B cell (primary cell): Measurements from ENCODE around the gene PRX. TPM values are rescaled to one million over a fixed set of nuclear protein-coding genes. Genes with fewer than 3 reads are reported as not detected.

Experiments used
- ATAC-seq: fragments of 200-7000 bp; cut with Tn5 transposase; one replicate; pipeline ENCODE4 v1.10.0; 2021; ENCODE audit warnings: low read depth, mild to moderate bottlenecking, moderate number of reproducible peaks, moderate library complexity
- CTCF ChIA-PET: fragments of 350-600 bp; sonication (Branson Sonifier 250); formaldehyde crosslinking; loops from one replicate; lab custom pipeline; 2021; ENCODE audit warnings: antibody characterized with exemption, inconsistent platforms; lab: Charles Lee
- POLR2A ChIA-PET: fragments of 350-600 bp; sonication (Branson Sonifier 250); formaldehyde crosslinking; loops from one replicate; lab custom pipeline; 2021; ENCODE audit warnings: antibody characterized with exemption; lab: Charles Lee
- DNase-seq: peaks from one replicate; pipeline ENCODE4 v3.0.0; 2013
- H2AFZ ChIP-seq: 2 replicates; pipeline ENCODE4 v1.6.1; 2012; ENCODE audit warnings: mild to moderate bottlenecking, low read depth, low read length; ENCODE audit not compliant: insufficient read depth, poor library complexity, severe bottlenecking
- H3K27ac ChIP-seq, 2 donors: 1 replicate in 1 of 2; 2 replicates in 1 of 2; pipeline ENCODE4 v1.5.1; 2012 to 2013; ENCODE audit warnings: low read length in 2 of 2, mild to moderate bottlenecking in 2 of 2, moderate library complexity in 1 of 2
- H3K27me3 ChIP-seq, 4 experiments: fragments of 200-600 bp in 1 of 4; sonication (generic) in 1 of 4; replicated peaks in 1 of 4; 1 replicate in 2 of 4; 2 replicates in 2 of 4; pipeline versions ENCODE4 v1.6.1 to v1.7.0; 2013 to 2016; ENCODE audit warnings: low read length in 3 of 4, mild to moderate bottlenecking in 2 of 4, mixed read lengths in 1 of 4, moderate library complexity in 1 of 4; ENCODE audit not compliant: insufficient read depth in 4 of 4, control insufficient read depth in 3 of 4; ENCODE audit errors: control extremely low read depth in 1 of 4
- H3K36me3 ChIP-seq, 2 experiments: replicated peaks in 1 of 2; 1 replicate in 1 of 2; 2 replicates in 1 of 2; pipeline versions ENCODE4 v1.6.1 to v1.7.1; 2013; ENCODE audit warnings: low read length in 1 of 2; ENCODE audit not compliant: insufficient read depth in 2 of 2, control insufficient read depth in 1 of 2; ENCODE audit errors: control extremely low read depth in 1 of 2, extremely low read depth in 1 of 2
- H3K4me1 ChIP-seq, 2 donors: fragments of 200-600 bp in 1 of 2; sonication (generic) in 1 of 2; 1 replicate in 1 of 2; 2 replicates in 1 of 2; pipeline versions ENCODE4 v1.5.1 to v1.6.1; 2013 to 2017; ENCODE audit warnings: low read length in 2 of 2; ENCODE audit not compliant: control insufficient read depth in 2 of 2, insufficient read depth in 2 of 2
- H3K4me2 ChIP-seq: replicated peaks from 2 replicates; pipeline ENCODE3; 2012; ENCODE audit warnings: mild to moderate bottlenecking, low read depth, low read length; ENCODE audit not compliant: poor library complexity, severe bottlenecking
- H3K4me3 ChIP-seq, 5 experiments: fragments of 200-600 bp in 1 of 5; sonication (generic) in 1 of 5; 1 replicate in 3 of 5; 2 replicates in 2 of 5; pipeline versions ENCODE4 v1.5.1 to v1.7.0; 2011 to 2016; ENCODE audit warnings: low read length in 4 of 5, mild to moderate bottlenecking in 4 of 5, low read depth in 2 of 5, control low read depth in 1 of 5, moderate library complexity in 1 of 5; ENCODE audit not compliant: insufficient read depth in 1 of 5; ENCODE audit errors: control extremely low read depth in 1 of 5, extremely low read depth in 1 of 5
- H3K79me2 ChIP-seq: fragments of 200-600 bp; sonication (generic); one replicate; pipeline ENCODE4 v1.6.0; 2016; ENCODE audit warnings: low read length; ENCODE audit not compliant: control insufficient read depth, insufficient read depth
- H3K9ac ChIP-seq: fragments of 200-600 bp; sonication (generic); 2 replicates; pipeline ENCODE4 v1.6.1; 2017; ENCODE audit warnings: mild to moderate bottlenecking, low read length, moderate library complexity
- H3K9me3 ChIP-seq, 3 donors: one replicate each; pipeline versions ENCODE4 v1.6.1 to v1.7.1; 2013; ENCODE audit warnings: low read length in 2 of 3; ENCODE audit not compliant: control insufficient read depth in 2 of 3, insufficient read depth in 1 of 3; ENCODE audit errors: control extremely low read depth in 1 of 3
- H4K20me1 ChIP-seq: 2 replicates; pipeline ENCODE4 v1.6.0; 2012; ENCODE audit warnings: mild to moderate bottlenecking, low read length; ENCODE audit not compliant: insufficient read depth, control insufficient read depth, poor library complexity, severe bottlenecking
- H3K27ac Mint-ChIP-seq: one replicate; pipeline ENCODE4 v1.8.0; 2021; ENCODE audit warnings: mixed read lengths
- H3K27me3 Mint-ChIP-seq: one replicate; pipeline ENCODE4 v1.8.0; 2021; ENCODE audit warnings: mixed read lengths
- H3K4me1 Mint-ChIP-seq: one replicate; pipeline ENCODE4 v1.8.0; 2021; ENCODE audit warnings: mixed read lengths
- H3K4me3 Mint-ChIP-seq: one replicate; pipeline ENCODE4 v1.8.0; 2021; ENCODE audit warnings: mixed read lengths
- H3K9me3 Mint-ChIP-seq: one replicate; pipeline ENCODE4 v1.8.0; 2022; ENCODE audit warnings: mixed read lengths; ENCODE audit not compliant: insufficient read depth
- CTCF ChIP-seq: fragments of 200-600 bp; IDR thresholded peaks from one replicate; pipeline ENCODE4 v1.8.0; 2022; ENCODE audit warnings: antibody characterized with exemption, mild to moderate bottlenecking
- EZH2 ChIP-seq: IDR thresholded peaks from 2 replicates; pipeline ENCODE4 v1.6.1; 2012; ENCODE audit warnings: borderline replicate concordance, low read depth, mild to moderate bottlenecking, moderate library complexity, low read length; ENCODE audit not compliant: insufficient read depth, poor library complexity, severe bottlenecking
- WGBS: methylation state at CpG from one replicate; pipeline ENCODE4 v1.1.5; 2013; ENCODE audit warnings: missing lambda C conversion rate; ENCODE audit not compliant: insufficient coverage; 5-methylcytosine and 5-hydroxymethylcytosine counted together
- intact Hi-C: fragments of 100-400 bp; cut with micrococcal nuclease; formaldehyde crosslinking; loops from one replicate; pipeline ENCODE4 v1.10.0; 2022
- polyA plus RNA-seq: library from polyadenylated mRNA; depleted of rRNA; stranded (reverse); fragments of >200 nt; gene quantifications from 2 replicates; pipeline ENCODE4 v1.2.3, GENCODE V29; 2012
- total RNA-seq, 2 donors: library from RNA; stranded (reverse); fragments of 120-200 nt in 1 of 2; gene quantifications; 1 replicate in 1 of 2; 2 replicates in 1 of 2; pipeline versions ENCODE4 v1.2.3 to v1.2.4, GENCODE V29; 2013 to 2022

Gene PRX
- total and polyA plus RNA-seq, 2 donors (not counting 1 experiment from before 2014, with no cell fraction given), result 1.1 to 2.5 TPM

GRCh38 chr19:40369797-40370196 is 43.4 kb downstream of the PRX start:
- Mint-ChIP-seq H3K27me3 (no peaks in the 10 kb centered on the region), H3K9me3 (no peaks in the 10 kb centered on the region), H3K4me1 (peaks cover 7% of the 10 kb centered on the region), H3K4me3 (no peak overlapping the region), H3K27ac (no peak overlapping the region)
- 90% methylated on average over 11 of the region's 12 CpGs for WGBS
- POLR2A ChIA-PET, result no interaction called here
- H3K4me3 ChIP-seq, result no peak overlapping the region
- no peak for DNase-seq
- CTCF ChIA-PET, result no interaction called here
- H4K20me1 ChIP-seq, result no peaks in the 10 kb centered on the region
- H3K36me3 ChIP-seq, result peaks cover 0 to 33% of the 10 kb centered on the region in 2 experiments
- peaks cover 0 to 4% (median 0%) of the 10 kb centered on the region in 3 donors for H3K9me3 ChIP-seq
- no peak overlapping the region for H2AFZ ChIP-seq
- H3K27me3 ChIP-seq, result no peaks in the 10 kb centered on the region
- H3K9ac ChIP-seq, result no peak overlapping the region
- peaks cover 3 to 4% of the 10 kb centered on the region in 2 donors for H3K4me1 ChIP-seq
- intact Hi-C loops, result no loop called here
- no peak for ATAC-seq
- no peak overlapping the region for H3K27ac ChIP-seq
- H3K4me2 ChIP-seq, result no peak overlapping the region
- TF ChIP-seq CTCF (no peak), EZH2 (no peak)
- H3K79me2 ChIP-seq, result no peaks in the 10 kb centered on the region

- Histone ChIP-seq H3K36me3 (peaks cover 0 to 27% of the 10 kb centered on the region in 2 experiments), H3K27me3 (no peaks in the 10 kb centered on the region), H3K9me3 (peaks cover 0 to 4% (median 0%) of the 10 kb centered on the region in 3 donors), H3K27ac (no peak overlapping the region), H3K4me1 (peaks cover 3 to 4% of the 10 kb centered on the region in 2 donors), H3K4me2 (no peak overlapping the region), H3K79me2 (no peaks in the 10 kb centered on the region), H3K9ac (no peak overlapping the region), H2AFZ (no peak overlapping the region), H3K4me3 (no peak overlapping the region), H4K20me1 (no peaks in the 10 kb centered on the region)
- Mint-ChIP-seq H3K4me1 (peaks cover 9% of the 10 kb centered on the region), H3K27me3 (no peaks in the 10 kb centered on the region), H3K9me3 (no peaks in the 10 kb centered on the region), H3K27ac (no peak overlapping the region), H3K4me3 (no peak overlapping the region)
- CTCF ChIA-PET, result no interaction called here
- POLR2A ChIA-PET, result no interaction called here
- DNase-seq (no peak), ATAC-seq (no peak)
- no peak for TF ChIP-seq EZH2
- no peak for TF ChIP-seq CTCF
- intact Hi-C loops, result no loop called here
- 93% methylated on average over 10 of the region's 16 CpGs for WGBS
These were observed 45.4 kb downstream of the PRX start for GRCh38 chr19:40367577-40368434.
